ENCODE measurements around the gene SELENOS.

The SELENOS gene

DNA sequence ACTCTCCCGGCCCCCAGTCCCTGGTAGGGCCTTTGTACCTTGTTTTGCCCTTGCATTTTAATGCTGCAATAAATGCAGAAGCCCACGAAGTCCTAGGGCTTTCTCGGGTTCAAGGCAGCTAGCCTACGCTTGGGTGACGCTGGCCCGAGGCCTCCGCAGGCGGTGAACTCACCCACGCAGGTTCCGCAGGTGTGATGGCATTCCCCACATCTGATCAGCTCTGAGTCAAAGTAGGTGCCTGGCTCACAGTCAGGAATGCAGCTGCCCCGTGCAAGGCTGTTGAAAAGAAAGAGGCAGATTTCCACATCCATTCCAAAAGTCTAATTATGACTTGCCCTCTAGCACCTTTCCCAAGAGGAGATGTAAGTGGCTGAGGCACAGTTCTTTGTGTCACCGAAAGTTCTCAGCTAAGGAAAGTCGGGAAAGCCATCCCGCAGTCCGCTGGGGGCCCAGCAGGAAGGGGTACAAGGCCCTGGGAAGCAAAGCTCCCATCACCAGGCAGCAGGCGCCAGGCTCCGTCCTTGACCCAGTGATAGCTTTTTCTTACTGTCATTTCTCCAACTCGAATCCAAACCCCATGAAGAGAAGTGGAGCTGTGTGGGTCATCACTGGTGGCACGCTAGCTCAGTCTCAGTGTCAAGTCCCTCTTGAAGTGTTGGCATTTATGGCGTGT is 41.0 kb upstream of the SELENOS start:
- Histone ChIP-seq H3K9me3 (no peaks in the 10 kb centered on the region), H3K27me3 (peaks cover 0 to 12% of the 10 kb centered on the region in 2 donors), H3K4me1 (no peaks in the 10 kb centered on the region), H3K36me3 (no peaks in the 10 kb centered on the region), H3K27ac (no peak overlapping the region), H3K4me3 (no peak overlapping the region)
- intact Hi-C loops (cut with DNase I; ENCODE audit: low total_unique reads) = no loop called here
- no peak for DNase-seq
- no peak for TF ChIP-seq CTCF (IDR thresholded peaks at IDR 0.05)

DNA sequence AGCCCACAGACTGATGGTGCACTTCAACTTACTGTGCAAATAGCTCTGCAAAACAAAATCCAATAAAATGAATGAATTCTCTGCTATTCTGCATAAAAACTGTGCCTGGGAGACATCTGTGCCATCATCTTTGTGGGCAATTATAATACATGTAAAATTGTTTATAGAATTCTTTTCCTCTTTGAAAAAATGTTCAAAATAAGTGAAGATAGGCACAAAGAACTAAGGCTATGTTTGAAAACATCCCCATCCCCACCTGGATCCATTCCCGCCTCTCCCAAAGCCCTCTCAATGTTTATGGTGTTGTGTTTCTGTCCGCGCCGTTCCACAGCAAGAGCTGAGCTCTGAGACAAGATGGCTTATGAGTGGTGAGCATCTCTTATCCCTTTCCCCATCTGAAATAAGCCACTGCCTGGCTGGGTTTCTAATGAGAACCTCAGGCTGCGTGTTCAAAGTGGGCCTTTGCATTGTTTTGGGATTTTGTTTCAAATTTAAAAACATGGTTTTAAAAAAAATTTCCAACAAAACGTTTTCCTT is 40.1 kb upstream of the SELENOS start:
- Histone ChIP-seq H3K27me3 (peaks cover 0 to 12% of the 10 kb centered on the region in 2 donors), H3K27ac (no peak overlapping the region), H3K9me3 (no peaks in the 10 kb centered on the region), H3K4me1 (no peaks in the 10 kb centered on the region), H3K4me3 (no peak overlapping the region), H3K36me3 (no peaks in the 10 kb centered on the region)
- TF ChIP-seq CTCF (IDR thresholded peaks at IDR 0.05) = no peak
- intact Hi-C loops (cut with DNase I; ENCODE audit: low total_unique reads) = no loop called here
- DNase-seq = no peak

GRCh38 chr15:101316529-101316928 is 39.2 kb upstream of the SELENOS start:
- Histone ChIP-seq H3K4me3 (no peak overlapping the region), H3K36me3 (no peaks in the 10 kb centered on the region), H3K27ac (no peak overlapping the region), H3K27me3 (peaks cover 0 to 12% of the 10 kb centered on the region in 2 donors), H3K4me1 (no peaks in the 10 kb centered on the region), H3K9me3 (no peaks in the 10 kb centered on the region)
- TF ChIP-seq CTCF (IDR thresholded peaks at IDR 0.05) = no peak
- no peak for DNase-seq
- intact Hi-C loops (cut with DNase I; ENCODE audit: low total_unique reads) = no loop called here

DNA sequence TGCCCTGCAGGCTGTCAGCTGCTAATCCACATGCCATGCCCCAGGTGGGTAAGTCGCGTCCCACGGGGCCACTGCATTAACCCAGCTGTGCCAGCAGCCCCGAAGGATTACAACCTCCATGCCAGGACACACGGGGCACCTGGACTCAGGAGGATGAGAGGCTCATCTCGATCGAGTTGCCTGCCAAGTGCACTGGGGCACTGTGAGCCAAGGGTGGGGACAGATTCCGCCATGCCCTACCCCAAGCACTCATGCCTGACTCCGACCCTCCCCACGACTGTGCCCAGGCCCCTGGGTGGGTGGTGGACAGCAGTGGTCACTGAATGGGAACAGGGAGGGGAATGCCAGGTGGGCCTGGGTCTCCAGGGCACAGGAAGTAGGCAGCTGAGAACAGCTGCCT is 38.5 kb upstream of the SELENOS start:
- no peak overlapping the region for H3K4me3 ChIP-seq
- intact Hi-C loops (cut with DNase I; ENCODE audit: low total_unique reads) = no loop called here
- no peak for TF ChIP-seq CTCF (IDR thresholded peaks at IDR 0.05)
- no peaks in the 10 kb centered on the region for H3K4me1 ChIP-seq
- no peak for DNase-seq
- H3K36me3 ChIP-seq = no peaks in the 10 kb centered on the region
- no peaks in the 10 kb centered on the region for H3K9me3 ChIP-seq
- no peak overlapping the region for H3K27ac ChIP-seq
- H3K27me3 ChIP-seq = peaks cover 0 to 9% of the 10 kb centered on the region in 2 donors

DNA sequence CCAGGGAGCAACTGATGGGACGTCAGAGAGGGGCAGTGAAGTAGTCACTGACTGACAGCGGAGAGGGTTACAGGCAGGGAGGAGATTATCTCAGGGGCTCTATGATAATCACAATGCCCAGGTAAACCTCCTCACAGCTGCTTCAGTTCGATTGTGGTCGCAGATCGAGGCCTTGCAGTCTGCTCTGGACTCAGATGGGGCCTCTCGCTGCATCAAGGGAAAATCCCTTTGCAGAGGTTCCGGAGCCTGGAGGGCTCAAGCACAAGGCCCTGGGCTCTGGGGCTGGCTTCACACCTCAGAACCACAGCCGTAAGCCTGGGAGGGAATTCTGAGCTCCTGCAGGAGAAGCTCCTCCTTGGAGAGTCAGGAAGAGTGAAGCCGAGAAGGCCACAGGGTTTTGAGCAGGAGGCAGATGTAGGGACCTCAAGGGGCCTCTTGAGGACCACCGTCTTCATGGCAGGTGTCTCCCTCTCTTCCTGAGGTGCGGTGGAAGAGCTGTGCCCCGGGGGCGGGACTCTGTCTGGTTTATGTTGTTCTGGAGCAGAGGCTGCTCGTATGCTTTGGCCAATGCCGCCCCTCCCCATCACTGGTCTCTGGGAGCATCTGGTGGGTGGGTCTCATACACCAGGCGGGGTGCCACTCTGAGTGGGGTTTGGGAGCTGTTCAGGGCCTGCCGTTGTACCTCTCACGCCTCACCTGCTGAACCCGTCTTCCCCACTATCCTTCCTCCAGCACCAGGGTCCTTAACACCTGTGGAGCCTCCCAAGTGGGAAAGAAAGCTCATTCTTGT is 37.2 kb upstream of the SELENOS start:
- peaks cover 0 to 4% of the 10 kb centered on the region in 2 donors for H3K27me3 ChIP-seq
- no peaks in the 10 kb centered on the region for H3K4me1 ChIP-seq
- TF ChIP-seq CTCF (IDR thresholded peaks at IDR 0.05) = no peak
- DNase-seq = no peak
- no peak overlapping the region for H3K27ac ChIP-seq
- H3K9me3 ChIP-seq = no peaks in the 10 kb centered on the region
- intact Hi-C loops (cut with DNase I; ENCODE audit: low total_unique reads) = no loop called here
- H3K4me3 ChIP-seq = no peak overlapping the region
- H3K36me3 ChIP-seq = no peaks in the 10 kb centered on the region

Data from tibial artery (tissue), 4 donors.